IMR-90 (cell line): ENCODE data around the gene TCERG1L.

Experiments
- BHLHE40 ChIP-seq: fragments of 150-350 bp; IDR thresholded peaks from 2 replicates; pipeline ENCODE4 v1.6.1; 2016; ENCODE audit warnings: mild to moderate bottlenecking, low read depth, low read length
- CEBPB ChIP-seq: IDR thresholded peaks from 2 replicates; pipeline ENCODE4 v1.6.1; 2012; ENCODE audit warnings: low read depth, low read length, improper control_type of control experiment
- CHD1 ChIP-seq: IDR thresholded peaks from 2 replicates; pipeline ENCODE4 v1.6.1; 2012; ENCODE audit warnings: low read depth, low read length, improper control_type of control experiment
- CTCF ChIP-seq: conservative IDR thresholded peaks from 2 replicates; pipeline ENCODE4 v1.5.1; 2012; ENCODE audit warnings: mild to moderate bottlenecking, low read depth, low read length, improper control_type of control experiment
- ELK1 ChIP-seq: fragments of 150-350 bp; IDR thresholded peaks from 2 replicates; pipeline ENCODE4 v1.6.1; 2016; ENCODE audit warnings: low read depth, mild to moderate bottlenecking, low read length, moderate library complexity, borderline replicate concordance
- FOS ChIP-seq: fragments of 150-350 bp; IDR thresholded peaks from 2 replicates; pipeline ENCODE4 v1.6.1; 2016; ENCODE audit warnings: low read depth, low read length
- MAFK ChIP-seq: IDR thresholded peaks from 2 replicates; pipeline ENCODE4 v1.6.1; 2012; ENCODE audit warnings: low read depth, low read length, improper control_type of control experiment
- MAZ ChIP-seq: IDR thresholded peaks from 2 replicates; pipeline ENCODE4 v1.6.1; 2012; ENCODE audit warnings: low read depth, mild to moderate bottlenecking, low read length, improper control_type of control experiment, moderate library complexity, borderline replicate concordance
- MXI1 ChIP-seq: IDR thresholded peaks from 2 replicates; pipeline ENCODE4 v1.6.1; 2012; ENCODE audit warnings: low read depth, mild to moderate bottlenecking, low read length, moderate library complexity, borderline replicate concordance
- POLR2A ChIP-seq: IDR thresholded peaks from 2 replicates; pipeline ENCODE4 v1.6.1; 2012; ENCODE audit warnings: mild to moderate bottlenecking, low read depth, low read length
- RAD21 ChIP-seq: IDR thresholded peaks from 2 replicates; pipeline ENCODE4 v1.6.1; 2012; ENCODE audit warnings: low read length, improper control_type of control experiment
- RCOR1 ChIP-seq: IDR thresholded peaks from 2 replicates; pipeline ENCODE4 v1.6.1; 2012; ENCODE audit warnings: mild to moderate bottlenecking, low read length, improper control_type of control experiment; ENCODE audit not compliant: insufficient replicate concordance
- RFX5 ChIP-seq: IDR thresholded peaks from 2 replicates; pipeline ENCODE4 v1.8.0; 2012; ENCODE audit warnings: low read depth, mild to moderate bottlenecking, low read length, moderate library complexity
- SMC3 ChIP-seq: fragments of 150-350 bp; IDR thresholded peaks from 2 replicates; pipeline ENCODE4 v1.6.1; 2016; ENCODE audit warnings: low read depth, mild to moderate bottlenecking, antibody characterized with exemption, low read length, moderate library complexity

GRCh38 chr10:131109726-131110125, 201.8 kb downstream of the TCERG1L start:
- TF ChIP-seq POLR2A (no peak), RAD21 (no peak), CTCF (no peak), RCOR1 (no peak), CEBPB (no peak), CHD1 (no peak), MAFK (no peak), ELK1 (no peak), SMC3 (no peak), MXI1 (no peak), BHLHE40 (no peak), FOS (no peak), MAZ (no peak), RFX5 (no peak)
